ENCODE measurements around the gene EBF3.

EBF3 gene

DNA sequence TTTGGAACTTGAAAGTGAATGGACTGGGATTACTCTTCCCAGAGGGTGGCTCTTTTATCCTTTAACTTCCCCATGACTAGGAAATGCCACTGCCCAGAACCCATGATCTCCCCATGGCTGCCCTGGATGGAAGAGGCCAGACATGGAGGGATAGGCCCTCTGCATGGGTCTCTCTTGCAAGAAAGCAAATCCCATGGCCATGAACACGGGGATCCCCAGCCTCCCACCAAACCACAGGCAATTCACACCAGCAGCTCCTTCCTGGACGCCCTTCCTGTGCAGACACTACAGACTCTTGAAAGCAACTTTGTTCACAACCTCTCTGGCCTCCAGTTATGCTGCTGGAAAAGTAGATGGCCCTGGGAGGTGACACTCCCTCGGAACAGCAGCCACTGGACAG is 55.0 kb downstream of the EBF3 start:
- TF ChIP-seq TAF1 (IDR thresholded peaks at IDR 0.05; ENCODE audit: borderline replicate concordance, insufficient read depth, low read length) (no peak), SIN3A (IDR thresholded peaks at IDR 0.05; ENCODE audit: borderline replicate concordance, insufficient read depth, low read length) (no peak), FOXP2 (optimal IDR thresholded peaks at IDR 0.05; ENCODE audit: borderline replicate concordance, extremely low read depth, extremely low read length, insufficient read depth) (no peak), POLR2AphosphoS5 (IDR thresholded peaks at IDR 0.05; ENCODE audit: low read depth, low read length) (no peak)
- TF ChIP-seq, protein P1, sequence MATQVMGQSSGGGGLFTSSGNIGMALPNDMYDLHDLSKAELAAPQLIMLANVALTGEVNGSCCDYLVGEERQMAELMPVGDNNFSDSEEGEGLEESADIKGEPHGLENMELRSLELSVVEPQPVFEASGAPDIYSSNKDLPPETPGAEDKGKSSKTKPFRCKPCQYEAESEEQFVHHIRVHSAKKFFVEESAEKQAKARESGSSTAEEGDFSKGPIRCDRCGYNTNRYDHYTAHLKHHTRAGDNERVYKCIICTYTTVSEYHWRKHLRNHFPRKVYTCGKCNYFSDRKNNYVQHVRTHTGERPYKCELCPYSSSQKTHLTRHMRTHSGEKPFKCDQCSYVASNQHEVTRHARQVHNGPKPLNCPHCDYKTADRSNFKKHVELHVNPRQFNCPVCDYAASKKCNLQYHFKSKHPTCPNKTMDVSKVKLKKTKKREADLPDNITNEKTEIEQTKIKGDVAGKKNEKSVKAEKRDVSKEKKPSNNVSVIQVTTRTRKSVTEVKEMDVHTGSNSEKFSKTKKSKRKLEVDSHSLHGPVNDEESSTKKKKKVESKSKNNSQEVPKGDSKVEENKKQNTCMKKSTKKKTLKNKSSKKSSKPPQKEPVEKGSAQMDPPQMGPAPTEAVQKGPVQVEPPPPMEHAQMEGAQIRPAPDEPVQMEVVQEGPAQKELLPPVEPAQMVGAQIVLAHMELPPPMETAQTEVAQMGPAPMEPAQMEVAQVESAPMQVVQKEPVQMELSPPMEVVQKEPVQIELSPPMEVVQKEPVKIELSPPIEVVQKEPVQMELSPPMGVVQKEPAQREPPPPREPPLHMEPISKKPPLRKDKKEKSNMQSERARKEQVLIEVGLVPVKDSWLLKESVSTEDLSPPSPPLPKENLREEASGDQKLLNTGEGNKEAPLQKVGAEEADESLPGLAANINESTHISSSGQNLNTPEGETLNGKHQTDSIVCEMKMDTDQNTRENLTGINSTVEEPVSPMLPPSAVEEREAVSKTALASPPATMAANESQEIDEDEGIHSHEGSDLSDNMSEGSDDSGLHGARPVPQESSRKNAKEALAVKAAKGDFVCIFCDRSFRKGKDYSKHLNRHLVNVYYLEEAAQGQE (IDR thresholded peaks at IDR 0.05; ENCODE audit: insufficient read depth in 1 of 2, low read depth in 2 of 2, low read length in 2 of 2), result no peak

DNA sequence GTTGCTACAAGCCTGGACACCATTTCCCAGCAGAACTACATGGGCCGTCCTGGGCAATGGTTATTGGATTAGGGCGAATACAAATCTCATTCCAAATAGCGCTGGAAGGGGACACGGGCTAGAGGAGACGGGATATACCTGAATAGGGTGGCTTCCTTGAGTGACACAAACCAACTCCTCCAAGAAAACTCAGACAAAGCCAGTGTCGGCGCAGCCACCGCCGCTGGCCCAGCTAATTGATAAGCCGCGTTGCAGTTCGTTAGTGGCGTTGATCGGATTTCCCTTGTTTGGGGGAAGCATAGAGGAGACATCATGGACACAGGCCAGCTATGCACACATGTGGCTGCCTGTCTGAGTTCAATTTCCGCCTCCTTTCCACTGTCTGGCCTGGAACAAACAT is 55.7 kb downstream of the EBF3 start:
- TF ChIP-seq POLR2AphosphoS5 (IDR thresholded peaks at IDR 0.05; ENCODE audit: low read depth, low read length), result no peak
- TF ChIP-seq FOXP2 (optimal IDR thresholded peaks at IDR 0.05; ENCODE audit: borderline replicate concordance, extremely low read depth, extremely low read length, insufficient read depth), result no peak
- TF ChIP-seq TAF1 (IDR thresholded peaks at IDR 0.05; ENCODE audit: borderline replicate concordance, insufficient read depth, low read length), result no peak
- TF ChIP-seq SIN3A (IDR thresholded peaks at IDR 0.05; ENCODE audit: borderline replicate concordance, insufficient read depth, low read length), result no peak
- TF ChIP-seq, protein P1 (IDR thresholded peaks at IDR 0.05; ENCODE audit: insufficient read depth in 1 of 2, low read depth in 2 of 2, low read length in 2 of 2), result no peak

DNA sequence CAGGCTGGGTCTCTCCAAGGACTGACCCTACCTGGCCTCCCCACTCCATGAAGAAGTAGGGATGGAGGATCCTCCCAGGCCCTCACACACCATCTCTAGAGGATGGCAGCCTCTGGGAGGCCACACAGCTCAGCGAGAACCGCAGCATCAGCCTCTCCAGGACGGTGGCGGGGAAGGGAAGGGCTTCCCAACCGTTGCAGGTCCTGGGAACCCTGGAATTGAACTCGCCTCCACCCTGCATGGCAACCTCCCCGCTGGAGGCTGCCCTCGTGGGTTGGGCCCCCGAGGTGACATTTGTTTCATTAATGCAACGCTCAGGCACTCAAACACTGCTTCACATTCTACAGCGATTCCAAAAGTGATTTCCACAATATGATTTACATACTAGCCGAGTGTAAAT is 58.5 kb downstream of the EBF3 start:
- TF ChIP-seq SIN3A (IDR thresholded peaks at IDR 0.05; ENCODE audit: borderline replicate concordance, insufficient read depth, low read length), result no peak

DNA sequence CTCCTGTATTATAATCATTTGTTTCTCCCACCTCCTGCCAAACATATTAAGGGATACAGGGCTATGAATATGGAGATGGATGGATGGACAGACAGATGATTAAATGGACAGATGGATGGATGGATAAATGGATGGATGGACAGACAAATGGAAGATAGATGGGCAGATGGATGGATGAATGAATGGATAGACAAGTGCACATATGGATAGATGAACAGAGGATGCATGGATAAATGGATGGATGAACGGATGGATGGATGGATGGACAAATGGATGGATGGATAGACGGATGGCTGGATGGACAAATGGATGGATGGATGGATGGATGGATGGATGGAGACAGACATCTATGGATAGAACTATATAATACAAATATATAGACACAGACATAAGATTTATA is 59.8 kb downstream of the EBF3 start:
- no peak for TF ChIP-seq FOXP2 (optimal IDR thresholded peaks at IDR 0.05; ENCODE audit: borderline replicate concordance, extremely low read depth, extremely low read length, insufficient read depth)
- no peak for TF ChIP-seq POLR2AphosphoS5 (IDR thresholded peaks at IDR 0.05; ENCODE audit: low read depth, low read length)
- no peak for TF ChIP-seq TAF1 (IDR thresholded peaks at IDR 0.05; ENCODE audit: borderline replicate concordance, insufficient read depth, low read length)

DNA sequence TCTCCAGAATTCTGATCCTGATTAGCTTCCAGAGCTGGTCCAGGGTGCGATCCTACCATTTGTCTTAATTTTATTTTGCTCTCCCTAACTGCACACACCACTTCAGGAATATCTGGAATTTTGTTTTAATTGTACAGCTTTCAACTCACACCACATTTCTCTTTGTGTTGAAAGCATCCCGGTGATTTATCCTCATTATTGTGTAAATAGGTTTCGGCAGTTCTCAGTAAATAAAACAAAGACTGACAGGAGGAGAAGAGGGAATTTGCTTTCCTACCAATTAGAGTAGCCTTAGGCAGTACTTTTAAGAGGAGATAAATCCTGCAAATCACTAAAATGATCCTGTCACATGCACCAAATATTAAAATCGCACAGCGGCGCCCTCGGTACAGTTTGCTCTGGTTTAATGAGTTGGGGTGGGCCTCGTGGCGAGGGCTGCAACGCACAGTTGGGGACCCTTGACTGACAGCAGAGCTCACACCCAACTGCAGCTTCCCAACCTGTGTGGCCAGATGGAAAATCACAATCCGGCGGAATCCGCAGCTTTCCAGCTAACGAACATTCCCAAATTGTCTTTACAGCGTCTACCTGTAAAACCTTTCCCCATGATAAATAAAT is 62.6 kb downstream of the EBF3 start:
- TF ChIP-seq FOXP2 (optimal IDR thresholded peaks at IDR 0.05; ENCODE audit: borderline replicate concordance, extremely low read depth, extremely low read length, insufficient read depth) (no peak), TAF1 (IDR thresholded peaks at IDR 0.05; ENCODE audit: borderline replicate concordance, insufficient read depth, low read length) (no peak), POLR2AphosphoS5 (IDR thresholded peaks at IDR 0.05; ENCODE audit: low read depth, low read length) (no peak), SIN3A (IDR thresholded peaks at IDR 0.05; ENCODE audit: borderline replicate concordance, insufficient read depth, low read length) (no peak)
- TF ChIP-seq, protein P1 (IDR thresholded peaks at IDR 0.05; ENCODE audit: insufficient read depth in 1 of 2, low read depth in 2 of 2, low read length in 2 of 2), result no peak

DNA sequence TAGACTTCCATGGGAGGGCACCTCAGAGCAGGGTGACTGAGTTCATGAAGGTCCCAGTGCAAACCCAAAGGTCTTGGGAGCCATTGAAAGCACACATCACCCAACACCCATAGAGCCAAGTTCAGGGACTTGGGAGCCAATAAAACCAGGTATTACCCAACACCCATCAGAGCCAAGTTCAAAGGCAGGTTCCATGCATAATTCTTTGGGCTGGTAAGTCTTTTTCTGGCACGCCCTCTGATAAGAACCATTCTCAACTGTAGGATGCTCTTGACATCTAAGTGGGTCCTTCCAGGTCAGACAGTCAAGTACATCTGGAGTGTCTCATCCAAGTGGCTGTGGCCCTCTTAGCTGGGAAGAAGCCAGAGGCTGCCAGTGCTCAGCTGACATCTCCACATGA is 63.2 kb downstream of the EBF3 start:
- TF ChIP-seq, protein P1 (IDR thresholded peaks at IDR 0.05; ENCODE audit: insufficient read depth in 1 of 2, low read depth in 2 of 2, low read length in 2 of 2), result no peak
- TF ChIP-seq POLR2AphosphoS5 (IDR thresholded peaks at IDR 0.05; ENCODE audit: low read depth, low read length), result no peak
- TF ChIP-seq SIN3A (IDR thresholded peaks at IDR 0.05; ENCODE audit: borderline replicate concordance, insufficient read depth, low read length), result no peak
- no peak for TF ChIP-seq TAF1 (IDR thresholded peaks at IDR 0.05; ENCODE audit: borderline replicate concordance, insufficient read depth, low read length)
- TF ChIP-seq FOXP2 (optimal IDR thresholded peaks at IDR 0.05; ENCODE audit: borderline replicate concordance, extremely low read depth, extremely low read length, insufficient read depth), result no peak

All from PFSK-1 (cell line).